ENCODE results near the gene PLXNA3.

PLXNA3 gene

GRCh38 chrX:154526901-154527675 is 69.0 kb downstream of the PLXNA3 start:
- DNase-seq (ENCODE audit: low read depth in 1 of 2, low spot score in 1 of 2), result peak; percentile 23 to 28

All from stimulated activated CD4-positive, alpha-beta T cell treated with anti-CD3 and anti-CD28 coated beads, Interleukin-15, amount 100 ng/mL, for 1 hour (primary cell).